Stimulated activated CD4-positive, alpha-beta T cell treated with anti-CD3 and anti-CD28 coated beads, TNF-alpha, amount 100 ng/mL, for 4 hours (primary cell): ENCODE measurements around the gene UBE2E2.
"Not testable (repeated sequence)": the region's sequence is repeated elsewhere in the genome, so short reads cannot be mapped to it uniquely, and the experiment has no call there.

Experiments
- DNase-seq, 3 experiments: peaks; one replicate each; pipeline ENCODE4 v3.0.0-alpha.2; 2020; ENCODE audit warnings: low read depth in 3 of 3

The UBE2E2 gene

DNA sequence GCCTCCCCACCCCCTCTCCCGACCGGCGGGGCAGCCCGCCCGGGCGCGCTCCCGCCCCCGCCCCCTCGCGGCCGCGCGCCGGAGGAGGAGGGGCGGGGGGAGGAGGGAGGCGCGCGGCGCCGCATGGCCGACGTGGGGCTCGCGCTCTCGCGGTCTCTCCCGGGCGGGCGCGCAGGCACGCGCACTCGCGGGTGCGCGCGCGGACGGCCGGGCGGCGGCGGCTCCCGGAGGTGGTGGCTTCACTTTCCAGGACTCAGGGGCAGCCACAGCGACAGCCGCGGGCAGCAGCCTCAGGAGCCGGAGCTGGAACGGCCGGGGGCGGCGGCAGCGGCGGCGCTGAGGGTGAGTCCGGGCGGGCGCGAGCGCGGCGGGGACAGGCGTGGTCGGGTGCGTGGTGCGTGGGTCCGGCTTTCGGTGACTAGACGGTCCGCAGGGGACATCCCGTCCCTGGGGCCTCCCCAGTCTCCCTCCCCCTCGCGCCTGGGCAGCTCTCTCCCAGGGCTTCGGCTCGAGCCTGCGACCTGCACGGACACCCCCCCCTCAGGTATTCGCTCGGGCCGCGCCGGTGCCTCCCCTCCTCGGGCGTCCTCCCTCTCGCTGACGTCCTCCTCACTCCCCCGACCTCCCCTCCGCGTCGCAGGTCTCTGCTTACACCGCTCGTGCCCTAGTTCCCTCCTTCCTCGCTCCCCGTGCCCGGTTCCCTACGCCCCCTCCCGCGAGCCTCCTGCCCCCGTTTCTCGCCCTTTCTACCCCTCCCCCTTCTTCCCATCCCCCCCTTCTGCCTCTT is at the start of gene UBE2E2:
UBE2E2 (plus strand) TSS at position 407 of the 787 bp plus-strand sequence.
- DNase-seq, result peak; percentile 35 to 47 (median 42)

DNA sequence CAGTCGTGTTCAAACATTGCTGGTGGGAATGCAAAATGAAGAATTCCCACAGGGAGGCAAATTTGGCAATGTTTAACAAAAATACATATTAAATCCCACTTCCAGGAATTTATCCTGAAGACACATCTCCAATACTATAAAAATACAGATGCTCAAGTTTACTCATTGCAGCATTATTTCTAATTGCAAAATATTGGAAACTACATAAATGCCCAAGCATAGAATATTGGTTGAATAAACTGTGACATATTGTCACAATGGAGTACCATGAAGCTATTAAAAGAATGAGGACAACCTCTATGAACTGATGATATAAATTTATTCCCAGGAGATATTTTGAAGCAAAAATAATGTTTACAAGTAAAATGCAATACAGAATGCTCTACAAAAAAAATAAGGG is 49.7 kb upstream of the UBE2E2 start:
- DNase-seq, result no peak

DNA sequence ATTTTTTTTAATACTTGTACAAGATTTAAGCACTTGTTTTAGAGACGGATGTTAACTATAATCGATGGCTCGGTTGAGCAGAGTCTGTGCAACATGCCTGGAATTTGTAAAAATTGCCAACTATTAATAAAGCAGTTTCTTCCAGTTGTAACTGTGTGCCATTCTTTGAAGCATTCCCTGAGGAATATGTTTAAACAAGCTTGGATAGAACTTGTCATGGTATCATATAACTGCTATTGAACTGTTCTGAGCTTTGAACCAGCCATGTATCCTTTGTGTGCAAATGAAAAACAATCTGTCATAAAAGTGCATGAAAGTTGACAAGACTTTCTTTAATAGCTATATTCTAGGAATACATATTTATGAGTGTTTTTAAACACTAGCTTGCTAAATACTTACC is 45.8 kb upstream of the UBE2E2 start:
- DNase-seq, result no peak

DNA sequence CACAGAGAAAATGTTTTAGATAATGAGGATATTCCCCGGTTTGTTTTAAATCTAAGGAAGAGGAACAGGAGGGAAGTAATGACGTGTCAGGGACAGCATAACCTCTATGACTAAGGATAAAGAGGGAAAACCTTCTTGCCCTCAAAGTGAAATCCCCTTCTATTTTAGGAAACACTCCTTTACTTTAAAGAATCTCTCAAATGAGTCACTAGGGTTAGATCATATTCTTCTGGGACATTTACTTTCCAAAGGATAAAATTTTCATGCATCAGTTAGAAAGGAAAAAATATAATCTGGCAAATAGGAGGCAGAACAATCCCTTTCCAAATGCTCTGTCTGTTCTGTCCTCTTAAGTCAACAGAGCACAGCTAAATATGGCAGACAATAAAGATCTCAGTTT is 43.2 kb upstream of the UBE2E2 start:
- no peak for DNase-seq

DNA sequence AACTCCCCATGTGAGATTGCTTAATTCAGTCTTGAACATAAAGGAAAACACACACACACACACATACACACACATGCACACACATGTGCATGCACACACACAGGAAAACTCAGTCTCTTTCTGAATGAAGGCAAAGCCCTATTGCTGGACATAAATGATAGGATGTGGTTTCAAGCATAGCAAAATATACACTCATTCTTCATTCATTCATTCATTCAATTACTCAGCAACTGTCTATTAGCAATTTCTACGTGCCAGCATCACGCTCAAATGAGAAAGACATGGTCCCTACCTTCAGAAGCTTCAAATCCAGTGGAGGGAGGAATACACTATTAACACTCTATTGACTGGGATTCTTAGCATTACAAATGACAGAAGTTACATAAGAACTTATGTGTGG is 41.8 kb upstream of the UBE2E2 start:
- no peak for DNase-seq

DNA sequence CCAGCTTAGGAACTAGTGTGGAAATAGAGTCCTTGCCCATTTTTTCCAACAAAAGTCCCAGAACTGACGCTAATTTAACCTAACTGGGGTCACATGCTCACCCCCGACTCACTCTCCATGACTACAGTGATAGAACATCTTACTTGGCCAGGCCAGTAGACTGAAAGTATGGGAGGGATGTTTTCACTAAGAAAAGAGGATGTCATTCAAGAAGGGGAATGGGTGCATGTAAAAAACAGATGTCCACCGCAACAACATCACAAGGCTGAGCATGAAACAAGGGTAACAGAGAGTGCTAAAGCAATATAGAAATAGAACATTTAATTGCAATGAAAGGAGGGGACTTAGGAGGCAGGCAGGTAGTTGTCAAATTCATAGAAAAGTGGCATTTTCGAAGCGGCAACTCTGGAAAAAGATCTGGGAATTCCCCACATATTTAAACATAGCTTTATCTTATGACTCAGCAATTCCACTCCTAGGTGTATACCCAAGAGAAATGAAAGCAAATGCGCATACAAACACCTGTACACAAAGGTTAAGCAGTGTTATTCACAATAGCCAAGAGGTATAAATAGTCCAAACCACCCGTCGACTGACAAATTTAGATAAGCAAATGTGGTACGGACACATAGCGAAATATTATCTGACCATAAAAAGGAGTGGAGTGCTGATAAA is 41.1 kb upstream of the UBE2E2 start:
- DNase-seq, result no peak

DNA sequence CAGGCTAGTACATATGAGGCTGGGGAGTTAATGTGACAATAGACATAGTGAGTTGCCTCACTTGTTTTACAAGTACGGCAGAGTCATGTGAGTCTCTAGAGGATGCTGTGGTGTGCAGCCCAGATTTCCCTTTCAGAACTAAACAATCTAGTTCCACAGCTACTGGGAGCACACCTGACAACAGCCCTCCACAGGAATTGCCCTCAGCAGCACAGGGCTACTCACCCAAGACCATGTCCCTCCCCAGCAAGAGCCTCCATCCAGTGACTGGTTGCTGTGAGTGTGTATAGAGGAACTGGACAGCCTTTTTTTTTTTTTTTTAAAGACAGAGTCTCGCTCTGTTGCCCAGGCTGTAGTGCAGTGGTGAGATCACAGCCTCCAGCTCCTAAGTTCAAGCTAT is 40.2 kb upstream of the UBE2E2 start:
- no peak for DNase-seq

DNA sequence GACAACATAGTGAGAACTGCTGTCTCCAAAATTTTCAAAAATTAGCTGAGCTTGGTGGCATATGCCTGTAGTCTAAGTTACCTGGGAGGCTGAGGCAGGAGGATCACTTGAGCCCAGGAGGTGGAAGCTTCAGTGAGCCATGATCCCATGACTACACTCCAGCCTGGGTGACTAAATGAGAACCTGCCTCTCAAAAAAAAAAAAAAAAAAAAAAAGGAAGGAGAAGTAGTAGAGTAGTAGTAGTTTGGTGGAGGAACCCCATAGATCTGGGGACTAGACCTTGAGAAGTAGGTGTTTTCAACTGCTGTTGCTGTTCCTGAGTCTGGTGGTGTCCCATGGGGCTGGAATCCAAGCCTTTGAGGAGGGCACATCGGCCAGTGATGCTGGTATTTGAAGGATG is 38.4 kb upstream of the UBE2E2 start:
- DNase-seq, result no peak

DNA sequence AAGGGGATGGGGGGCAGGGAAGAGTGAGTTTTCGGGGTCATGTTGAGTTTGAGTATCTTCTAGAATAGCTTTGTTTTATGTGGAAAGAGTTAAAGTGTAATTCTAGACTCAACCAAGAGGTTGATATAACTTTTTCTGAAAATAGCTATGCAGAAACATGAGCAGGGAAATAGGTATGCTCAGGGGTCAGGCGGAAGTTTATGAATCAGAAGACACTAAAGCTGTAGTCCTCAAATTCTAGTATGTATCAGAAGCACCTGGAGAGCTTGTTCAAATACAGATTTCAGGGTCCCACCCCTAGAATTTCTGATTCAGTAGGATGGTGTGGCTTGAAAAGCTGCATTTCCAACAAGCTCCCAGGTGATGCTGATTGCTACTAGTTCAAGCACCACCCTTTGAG is 37.6 kb upstream of the UBE2E2 start:
- DNase-seq, result no peak

DNA sequence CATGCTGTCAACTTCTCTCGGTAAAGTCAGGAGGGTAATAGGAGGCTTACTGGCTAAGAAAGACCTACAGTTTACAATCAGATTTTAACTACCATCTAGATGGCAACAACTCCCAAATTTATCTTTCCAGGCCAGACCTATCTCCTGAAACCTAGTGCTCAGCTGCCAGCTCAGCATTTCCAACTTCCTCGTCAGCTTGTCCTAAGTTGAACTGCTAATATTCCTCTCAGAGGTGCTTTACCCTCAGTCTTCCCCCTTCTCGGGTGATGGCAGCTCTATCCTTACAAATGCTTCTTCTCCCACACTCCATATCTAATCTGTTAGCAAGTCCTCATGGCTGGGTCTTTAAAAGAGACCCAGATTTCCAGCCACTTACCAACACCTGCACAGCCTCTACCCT is 36.9 kb upstream of the UBE2E2 start:
- DNase-seq, result no peak

DNA sequence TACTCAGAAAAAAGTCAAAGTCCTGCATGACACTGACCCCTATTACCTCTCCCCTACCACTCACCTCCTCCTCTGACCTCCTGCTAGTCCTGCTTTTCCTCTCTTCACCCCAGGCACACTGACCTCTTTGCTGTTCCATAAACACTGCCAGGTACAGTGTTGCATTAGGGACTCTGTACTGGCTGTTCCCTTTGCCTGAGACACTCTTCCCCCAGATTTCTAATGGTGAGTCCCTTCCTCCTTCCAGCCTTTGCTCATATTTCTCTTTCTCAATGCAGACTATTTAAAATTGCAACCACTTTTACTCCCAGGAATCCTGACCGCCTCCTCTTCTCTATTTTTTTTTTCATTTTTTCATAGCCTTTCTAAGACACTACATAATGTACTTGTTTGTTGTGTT is 36.3 kb upstream of the UBE2E2 start:
- DNase-seq, result no peak

DNA sequence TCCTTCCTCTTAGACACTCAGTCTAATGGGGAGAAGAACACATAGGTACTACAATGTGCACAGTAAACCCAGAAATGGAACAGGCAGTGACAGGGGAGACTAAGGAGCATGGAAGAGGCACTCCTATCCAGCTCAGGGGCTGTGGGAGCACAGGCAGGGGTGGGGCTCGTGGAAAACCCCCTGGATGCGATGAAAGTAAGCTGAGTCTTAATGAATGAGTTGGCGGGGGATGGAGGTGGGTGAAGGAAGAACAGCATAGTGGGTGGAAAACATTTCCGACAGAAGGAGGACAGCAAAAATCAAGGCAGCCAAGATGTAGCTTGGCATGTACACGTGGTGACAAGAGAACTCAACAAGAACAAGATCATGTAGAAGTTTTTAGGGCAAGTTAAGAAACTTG is 33.6 kb upstream of the UBE2E2 start:
- no peak for DNase-seq

DNA sequence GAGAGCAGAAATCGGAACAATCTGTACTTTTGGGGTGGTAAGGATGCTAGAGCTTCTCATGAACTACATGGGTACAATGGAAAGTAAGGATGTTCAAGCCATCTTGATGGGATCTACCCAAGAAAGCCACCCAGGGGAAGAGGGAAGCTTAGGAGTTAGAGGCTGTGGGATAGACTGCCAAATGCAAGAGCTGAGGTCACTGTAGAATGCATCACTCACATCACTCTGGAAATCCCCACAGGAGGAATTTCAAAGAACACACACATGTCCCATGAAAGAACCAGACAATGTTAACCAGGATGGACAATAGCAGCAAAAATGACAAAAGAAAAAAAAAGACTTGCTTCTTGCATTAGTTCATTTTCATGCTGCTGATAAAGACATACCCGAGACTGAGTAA is 32.8 kb upstream of the UBE2E2 start:
- no peak for DNase-seq

DNA sequence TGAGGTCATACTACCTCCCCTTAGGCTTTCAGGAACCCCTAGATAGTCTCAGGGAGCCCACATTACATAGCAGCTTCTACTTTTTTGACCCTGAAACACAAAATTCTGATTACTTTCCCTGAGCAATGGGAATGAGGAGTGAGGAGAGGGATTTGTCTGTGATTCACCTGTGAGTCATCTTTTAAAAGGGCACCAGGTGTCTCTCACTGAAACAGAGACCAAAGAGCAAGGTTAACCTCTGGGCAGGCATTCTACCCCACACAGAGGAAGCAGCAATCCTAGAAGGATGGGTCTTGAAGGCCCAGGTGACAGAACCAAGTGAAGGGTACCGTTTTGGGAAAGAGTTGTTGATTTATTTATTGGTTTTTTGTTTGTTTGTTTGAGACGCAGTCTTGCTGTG is 31.1 kb upstream of the UBE2E2 start:
- DNase-seq, result no peak

DNA sequence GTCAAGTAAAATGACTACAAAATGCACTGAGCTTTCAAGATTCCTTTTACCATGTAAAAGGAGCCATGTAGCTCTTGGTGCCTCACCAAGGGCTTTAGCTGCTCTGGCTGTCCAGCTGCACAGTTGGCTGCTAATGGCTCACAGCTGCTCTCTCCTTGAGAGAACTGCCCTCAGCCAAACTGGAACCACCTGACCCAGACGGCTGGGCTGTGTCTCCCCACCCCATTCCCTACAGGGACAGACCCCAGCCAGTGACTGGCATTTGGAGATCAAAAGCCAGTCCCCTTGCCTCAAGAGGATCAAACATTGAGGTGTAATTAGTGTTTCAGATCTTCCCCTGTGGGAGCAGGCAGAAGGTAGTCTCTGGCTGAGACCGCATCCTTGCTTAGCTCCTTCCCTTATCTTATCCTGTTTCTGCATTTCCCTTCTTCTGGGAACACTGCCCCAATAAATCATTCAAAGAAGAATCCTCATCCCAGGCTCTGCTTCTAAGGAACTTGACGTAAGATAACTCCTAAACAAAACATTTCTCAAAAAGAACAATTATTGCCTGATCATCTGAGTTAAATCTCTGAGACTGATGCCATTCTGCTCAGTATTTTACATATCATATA is 28.6 kb upstream of the UBE2E2 start:
- DNase-seq, result no peak

DNA sequence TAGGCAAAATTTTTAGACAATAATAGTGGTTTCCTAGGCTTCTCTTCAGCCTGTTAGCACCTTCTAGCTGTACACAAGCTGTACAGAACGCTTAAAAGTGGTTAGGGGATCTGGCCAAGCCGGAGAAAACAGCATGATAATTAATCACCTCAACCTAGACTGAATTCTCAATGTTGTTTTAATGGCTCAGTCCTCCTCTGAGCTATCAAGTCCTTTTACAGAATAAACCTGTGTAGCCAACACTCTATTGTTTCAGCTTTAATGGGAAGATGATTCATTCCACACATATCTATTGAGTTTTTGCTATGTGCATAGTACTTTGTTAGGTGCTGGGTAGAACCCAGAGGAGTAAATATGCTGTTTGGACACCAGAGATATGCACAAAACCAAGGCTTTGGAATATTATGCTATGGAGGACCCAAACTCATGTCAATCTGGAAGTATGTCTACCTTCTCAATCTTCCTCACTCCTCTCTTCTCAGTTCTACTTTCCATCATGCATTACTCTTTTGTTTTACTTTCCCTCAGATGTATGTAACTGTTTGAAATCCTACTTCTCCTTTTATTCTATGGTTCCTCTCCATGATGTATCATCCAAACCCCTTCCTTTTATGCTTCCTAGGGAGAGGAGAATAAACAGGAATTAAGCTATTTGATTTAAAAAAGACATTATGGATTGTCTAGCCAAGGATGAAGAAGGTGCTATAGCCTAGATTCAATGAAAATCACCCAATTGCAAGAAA is 27.6 kb upstream of the UBE2E2 start:
- DNase-seq, result no peak

DNA sequence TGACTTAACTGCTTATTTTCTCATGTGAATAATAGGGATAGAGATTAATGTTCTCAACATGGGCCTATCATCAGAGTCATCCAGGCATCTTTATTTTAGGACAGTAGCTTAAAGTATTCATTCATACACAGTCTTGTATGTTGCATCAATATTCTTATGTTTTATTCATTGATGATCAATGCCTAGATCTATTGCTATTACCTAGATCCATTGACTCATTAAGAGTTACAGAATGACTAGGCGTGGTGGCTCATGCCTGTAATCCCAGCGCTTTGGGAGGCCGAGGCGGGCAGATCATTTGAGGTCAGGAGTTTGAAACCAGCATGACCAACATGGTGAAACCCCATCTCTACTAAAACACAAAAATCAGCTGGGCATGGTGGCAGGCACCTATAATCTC is 26.3 kb upstream of the UBE2E2 start:
- not testable (repeated sequence) for DNase-seq

DNA sequence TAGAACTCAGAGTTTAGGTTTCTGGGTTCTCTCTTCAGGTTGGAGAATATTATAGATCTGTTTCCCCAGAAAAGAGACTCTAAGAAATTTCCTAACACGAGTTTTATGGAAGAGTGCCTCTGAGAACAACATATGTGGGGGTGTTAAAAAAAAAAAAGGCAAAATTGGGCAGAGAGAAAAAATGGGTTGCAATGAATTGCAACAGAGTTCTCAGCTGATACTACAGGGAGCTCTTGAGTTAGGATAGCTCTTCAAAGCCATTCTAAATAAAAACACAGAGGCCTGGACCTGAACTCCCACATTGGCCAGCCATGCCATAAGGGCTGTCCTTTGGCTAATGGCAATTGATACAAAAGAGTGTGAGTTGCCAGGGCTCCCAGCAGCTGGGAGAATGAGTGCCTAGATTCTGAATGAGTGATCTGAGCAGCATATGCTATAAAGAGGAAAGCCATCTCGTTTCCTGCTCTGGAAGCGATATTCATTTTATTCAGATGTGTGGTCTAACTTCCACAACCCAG is 20.1 kb upstream of the UBE2E2 start:
- DNase-seq, result no peak

DNA sequence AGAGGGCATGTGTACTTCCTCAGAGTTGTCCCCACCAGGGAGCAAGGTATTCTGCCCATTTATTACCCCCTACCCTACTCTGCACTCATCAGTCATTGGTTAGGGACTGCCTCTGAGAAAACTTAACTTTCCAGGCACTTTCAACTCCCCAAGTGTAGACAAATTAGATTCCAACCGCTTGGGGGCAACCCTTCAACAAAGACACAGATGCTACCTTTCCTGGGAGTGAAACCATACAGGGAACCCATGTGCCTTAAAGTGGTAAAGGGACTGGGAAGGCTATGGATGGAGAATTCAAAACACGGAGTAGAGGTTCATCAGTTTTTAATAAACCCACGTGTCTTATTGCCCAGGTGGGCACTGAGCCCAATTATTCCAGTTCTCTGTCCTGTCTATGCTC is 19.4 kb upstream of the UBE2E2 start:
- DNase-seq, result no peak

DNA sequence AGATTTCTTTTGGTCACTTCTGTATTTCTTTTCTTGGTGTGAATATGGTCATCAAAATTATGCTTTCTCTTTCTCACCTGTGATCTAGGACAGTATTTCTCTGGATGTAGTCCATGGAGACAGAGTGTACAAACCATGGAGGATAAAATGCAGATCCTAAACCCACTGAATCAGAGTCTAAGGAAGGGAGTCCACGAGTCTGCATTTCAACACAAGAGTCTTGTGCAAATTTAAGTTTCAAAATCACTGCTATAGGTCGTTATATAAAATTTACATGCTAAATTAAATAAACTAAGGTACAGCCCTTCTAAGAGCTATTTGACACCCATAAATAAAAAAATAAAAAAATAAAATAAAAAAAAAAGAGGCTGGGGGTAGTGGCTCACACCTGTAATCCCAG is 17.3 kb upstream of the UBE2E2 start:
- no peak for DNase-seq

DNA sequence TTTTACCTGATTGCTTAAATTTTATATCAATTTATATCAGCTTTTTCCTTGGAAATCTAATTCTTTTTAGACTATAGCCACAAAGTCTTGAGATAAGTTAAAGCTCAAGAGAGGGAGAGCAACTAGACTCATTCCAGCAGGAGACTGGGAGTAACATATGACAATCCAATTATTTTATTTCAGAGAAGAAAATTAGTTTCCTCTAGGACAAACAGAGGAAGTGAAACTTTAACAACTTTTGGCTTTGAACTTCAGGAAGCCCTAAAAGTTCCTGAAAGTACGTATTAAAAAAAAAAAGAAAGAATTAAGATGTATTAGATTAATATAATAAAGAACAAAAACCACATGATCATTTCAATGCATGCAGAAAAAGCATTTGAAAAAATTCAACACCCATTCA is 13.9 kb upstream of the UBE2E2 start:
- DNase-seq, result no peak

DNA sequence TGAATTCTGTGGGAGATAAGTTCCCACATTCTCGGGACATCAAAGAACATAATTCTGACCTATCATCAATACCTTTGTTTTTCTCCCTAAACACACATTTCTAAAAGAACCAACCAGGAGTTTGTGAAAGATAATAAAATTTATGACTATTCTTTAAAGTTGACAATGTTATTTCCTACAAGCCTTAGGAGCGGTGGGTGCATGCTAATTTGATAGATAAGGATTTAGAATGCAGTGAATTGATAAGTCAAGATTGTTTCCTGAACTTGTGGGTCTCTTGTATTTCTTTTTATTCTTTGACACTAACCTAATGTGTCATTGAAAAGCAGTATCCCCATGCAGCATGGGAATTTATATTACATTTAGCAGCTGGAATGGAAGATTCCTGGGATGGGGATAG is 10.3 kb upstream of the UBE2E2 start:
- no peak for DNase-seq
